Inflammatory macrophage treated with lipopolysaccharide for 1 hour (primary cell): ENCODE measurements around the gene ST8SIA6.
"Not testable (repeated sequence)": the region's sequence is repeated elsewhere in the genome, so short reads cannot be mapped to it uniquely, and the experiment has no call there.

Source experiments
- DNase-seq, 2 donors: peaks; one replicate each; pipeline ENCODE4 v3.0.0-alpha.2; 2020 to 2022

ST8SIA6 gene

GRCh38 chr10:17340144-17340829 lies 114.1 kb downstream of the ST8SIA6 start:
- no peak for DNase-seq

GRCh38 chr10:17335065-17335464 lies 119.3 kb downstream of the ST8SIA6 start:
- no peak for DNase-seq

- DNase-seq = no peak
These were observed 123.9 kb downstream of the ST8SIA6 start for GRCh38 chr10:17330501-17330900.

- DNase-seq = no peak
These were observed 128.0 kb downstream of the ST8SIA6 start for GRCh38 chr10:17326377-17326776.

- DNase-seq = not testable (repeated sequence)
These were observed 132.4 kb downstream of the ST8SIA6 start for GRCh38 chr10:17321957-17322356.

GRCh38 chr10:17316488-17317170 lies 137.8 kb downstream of the ST8SIA6 start:
- DNase-seq = no peak

- no peak for DNase-seq
These were observed 145.0 kb downstream of the ST8SIA6 start for GRCh38 chr10:17309435-17309834.

GRCh38 chr10:17307123-17307522 lies 147.3 kb downstream of the ST8SIA6 start:
- DNase-seq = no peak

GRCh38 chr10:17292375-17292774 lies 162.0 kb downstream of the ST8SIA6 start:
- no peak for DNase-seq

GRCh38 chr10:17290226-17290625 lies 164.2 kb downstream of the ST8SIA6 start:
- DNase-seq = no peak

- no peak for DNase-seq
These were observed 164.6 kb downstream of the ST8SIA6 start for GRCh38 chr10:17289763-17290162.

- DNase-seq = no peak
These were observed 167.5 kb downstream of the ST8SIA6 start for GRCh38 chr10:17286562-17287550.

GRCh38 chr10:17282311-17282710 lies 172.1 kb downstream of the ST8SIA6 start:
- DNase-seq = no peak

- DNase-seq = no peak
These were observed 175.7 kb downstream of the ST8SIA6 start for GRCh38 chr10:17278607-17279240.

- no peak for DNase-seq
These were observed 177.5 kb downstream of the ST8SIA6 start for GRCh38 chr10:17276756-17277424.

GRCh38 chr10:17273403-17273802 lies 181.0 kb downstream of the ST8SIA6 start:
- DNase-seq = no peak

GRCh38 chr10:17272648-17273047 lies 181.7 kb downstream of the ST8SIA6 start:
- no peak for DNase-seq
